ENCODE results near the gene TPI1. TPM values are rescaled to one million over a fixed set of nuclear protein-coding genes. Genes with fewer than 3 reads are reported as not detected.
A peak's percentile ranks its signal among the peaks of the same experiment; 100 is the strongest.

The TPI1 gene
- total RNA-seq, 4 donors from 2014 or later, result 363 to 700 (median 468) TPM

GRCh38 chr12:6899427-6899826 lies 32.1 kb downstream of the TPI1 start:
- H3K4me1 ChIP-seq, result peaks cover 13 to 17% of the 10 kb centered on the region in 2 donors
- no peaks in the 10 kb centered on the region for H3K27me3 ChIP-seq
- H3K27ac ChIP-seq, result no peak overlapping the region
- no peak for DNase-seq
- H3K36me3 ChIP-seq, result no peaks in the 10 kb centered on the region
- intact Hi-C loops (cut with DNase I), result no loop called here
- no peaks in the 10 kb centered on the region for H3K9me3 ChIP-seq
- 69 to 75% methylated on average over 5 of the region's 5 CpGs for WGBS, 2 donors
- no peak overlapping the region for H3K4me3 ChIP-seq (replicated peaks in 1 of 3)
- TF ChIP-seq POLR2A (IDR thresholded peaks at IDR 0.05) (no peak), CTCF (IDR thresholded peaks at IDR 0.05) (no peak)

GRCh38 chr12:6899837-6900519 lies 32.6 kb downstream of the TPI1 start:
- peak; percentile 62 to 68 for DNase-seq
- H3K4me3 ChIP-seq (replicated peaks in 1 of 3), result no peak overlapping the region
- intact Hi-C loops (cut with DNase I), result no loop called here
- H3K27me3 ChIP-seq, result no peaks in the 10 kb centered on the region
- peak overlapping the region in 1 of 3 donors; percentile 2 for H3K27ac ChIP-seq
- H3K9me3 ChIP-seq, result no peaks in the 10 kb centered on the region
- TF ChIP-seq CTCF (IDR thresholded peaks at IDR 0.05) (no peak), POLR2A (IDR thresholded peaks at IDR 0.05) (no peak)
- H3K4me1 ChIP-seq, result peaks cover 15 to 19% of the 10 kb centered on the region in 2 donors
- 48 to 56% methylated on average over 10 of the region's 10 CpGs for WGBS, 2 donors
- no peaks in the 10 kb centered on the region for H3K36me3 ChIP-seq

GRCh38 chr12:6902448-6902847 lies 35.1 kb downstream of the TPI1 start:
- Histone ChIP-seq H3K27me3 (no peaks in the 10 kb centered on the region), H3K27ac (no peak overlapping the region), H3K4me3 (replicated peaks in 1 of 3) (no peak overlapping the region), H3K4me1 (peaks cover 18 to 23% of the 10 kb centered on the region in 2 donors), H3K36me3 (no peaks in the 10 kb centered on the region), H3K9me3 (no peaks in the 10 kb centered on the region)
- no peak for DNase-seq
- intact Hi-C loops (cut with DNase I), result no loop called here
- no peak for TF ChIP-seq CTCF (IDR thresholded peaks at IDR 0.05)
- TF ChIP-seq POLR2A (IDR thresholded peaks at IDR 0.05), result no peak
- 86 to 87% methylated on average over 4 of the region's 4 CpGs for WGBS, 2 donors

GRCh38 chr12:6903722-6904121 lies 36.4 kb downstream of the TPI1 start:
- peaks cover 18 to 23% of the 10 kb centered on the region in 2 donors for H3K4me1 ChIP-seq
- intact Hi-C loops (cut with DNase I), result no loop called here
- TF ChIP-seq POLR2A (IDR thresholded peaks at IDR 0.05), result no peak
- TF ChIP-seq CTCF (IDR thresholded peaks at IDR 0.05), result no peak
- H3K27me3 ChIP-seq, result no peaks in the 10 kb centered on the region
- no peaks in the 10 kb centered on the region for H3K36me3 ChIP-seq
- no peak overlapping the region for H3K27ac ChIP-seq
- H3K9me3 ChIP-seq, result no peaks in the 10 kb centered on the region
- H3K4me3 ChIP-seq (replicated peaks in 1 of 3), result no peak overlapping the region
- WGBS, 2 donors, result 82 to 87% methylated on average over 1 of the region's 1 CpG
- no peak for DNase-seq

Measured in thyroid gland (tissue), 4 donors.